PC-3 (cell line): ENCODE measurements around the gene FTO.

Experiments
- EZH2 ChIP-seq: fragments of 300-600 bp; sonication (generic); IDR thresholded peaks from one replicate; pipeline ENCODE4 v1.6.1; 2017; ENCODE audit warnings: antibody characterized with exemption, mild to moderate bottlenecking, low read length; ENCODE audit not compliant: unreplicated experiment
- EZH2phosphoT487 ChIP-seq: fragments of 300-600 bp; sonication (generic); IDR thresholded peaks from 2 replicates; pipeline ENCODE4 v1.6.1; 2018; ENCODE audit warnings: mild to moderate bottlenecking, antibody characterized with exemption, low read length, borderline replicate concordance
- TF ChIP-seq, protein P1 (sequence below): fragments of 300-600 bp; sonication (generic); conservative IDR thresholded peaks from 2 replicates; pipeline ENCODE4 v1.5.1; 2017; ENCODE audit warnings: antibody characterized with exemption, low read depth, mild to moderate bottlenecking, low read length

DNA sequence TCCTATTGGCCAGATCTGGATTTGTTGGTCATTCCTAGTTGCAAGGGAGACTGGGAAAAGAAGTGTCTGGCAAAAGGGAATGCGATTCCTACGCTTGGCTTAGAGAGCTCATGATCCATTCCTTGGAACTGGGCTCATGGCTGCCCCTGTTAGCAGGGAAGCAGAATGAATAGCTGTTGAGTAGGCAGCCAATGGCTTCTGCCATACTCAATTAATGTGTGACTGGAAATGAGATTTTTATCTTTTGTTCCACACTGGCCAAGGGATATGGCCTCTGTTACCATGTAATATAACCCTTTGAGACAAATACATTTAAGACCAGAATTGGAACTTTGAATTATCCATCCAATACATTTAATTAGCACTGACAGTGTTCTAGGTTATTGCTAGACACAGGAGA lies 31.0 kb downstream of the FTO start:
- TF ChIP-seq, protein P1, sequence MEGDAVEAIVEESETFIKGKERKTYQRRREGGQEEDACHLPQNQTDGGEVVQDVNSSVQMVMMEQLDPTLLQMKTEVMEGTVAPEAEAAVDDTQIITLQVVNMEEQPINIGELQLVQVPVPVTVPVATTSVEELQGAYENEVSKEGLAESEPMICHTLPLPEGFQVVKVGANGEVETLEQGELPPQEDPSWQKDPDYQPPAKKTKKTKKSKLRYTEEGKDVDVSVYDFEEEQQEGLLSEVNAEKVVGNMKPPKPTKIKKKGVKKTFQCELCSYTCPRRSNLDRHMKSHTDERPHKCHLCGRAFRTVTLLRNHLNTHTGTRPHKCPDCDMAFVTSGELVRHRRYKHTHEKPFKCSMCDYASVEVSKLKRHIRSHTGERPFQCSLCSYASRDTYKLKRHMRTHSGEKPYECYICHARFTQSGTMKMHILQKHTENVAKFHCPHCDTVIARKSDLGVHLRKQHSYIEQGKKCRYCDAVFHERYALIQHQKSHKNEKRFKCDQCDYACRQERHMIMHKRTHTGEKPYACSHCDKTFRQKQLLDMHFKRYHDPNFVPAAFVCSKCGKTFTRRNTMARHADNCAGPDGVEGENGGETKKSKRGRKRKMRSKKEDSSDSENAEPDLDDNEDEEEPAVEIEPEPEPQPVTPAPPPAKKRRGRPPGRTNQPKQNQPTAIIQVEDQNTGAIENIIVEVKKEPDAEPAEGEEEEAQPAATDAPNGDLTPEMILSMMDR: no peak
- TF ChIP-seq EZH2phosphoT487: no peak
- no peak for TF ChIP-seq EZH2
